NCI-H1694 (cell line): ENCODE data around the gene CLCN5.
"Not testable (repeated sequence)": the region's sequence is repeated elsewhere in the genome, so short reads cannot be mapped to it uniquely, and the experiment has no call there.

Source experiments
- DNase-seq: peaks from one replicate; lab custom pipeline; 2025; lab: John Stamatoyannopoulos, UW

CLCN5 gene

GRCh38 chrX:49995795-49996455 is 73.5 kb downstream of the CLCN5 start:
- no peak for DNase-seq

- DNase-seq = no peak
These were observed 74.1 kb downstream of the CLCN5 start for GRCh38 chrX:49996474-49996873.

GRCh38 chrX:49999087-49999486 is 76.7 kb downstream of the CLCN5 start:
- no peak for DNase-seq

GRCh38 chrX:50000937-50001542 is 78.6 kb downstream of the CLCN5 start:
- no peak for DNase-seq

GRCh38 chrX:50002067-50002714 is 79.8 kb downstream of the CLCN5 start:
- DNase-seq = no peak

- no peak for DNase-seq
These were observed 81.1 kb downstream of the CLCN5 start for GRCh38 chrX:50003467-50003866.

- no peak for DNase-seq
These were observed 81.5 kb downstream of the CLCN5 start for GRCh38 chrX:50003927-50004326.

GRCh38 chrX:50025591-50025990 is 103.2 kb downstream of the CLCN5 start:
- DNase-seq = not testable (repeated sequence)

GRCh38 chrX:50035126-50035525 is 112.7 kb downstream of the CLCN5 start:
- DNase-seq = no peak

GRCh38 chrX:50036426-50036825 is 114.0 kb downstream of the CLCN5 start:
- DNase-seq = no peak

GRCh38 chrX:50045823-50046222 is 123.4 kb downstream of the CLCN5 start:
- DNase-seq = no peak

GRCh38 chrX:50049228-50049627 is 126.8 kb downstream of the CLCN5 start:
- DNase-seq = no peak

GRCh38 chrX:50054147-50054546 is 131.8 kb downstream of the CLCN5 start:
- DNase-seq = no peak

- DNase-seq = no peak
These were observed 144.0 kb downstream of the CLCN5 start for GRCh38 chrX:50066318-50066937.

GRCh38 chrX:50067435-50068284 is 145.3 kb downstream of the CLCN5 start:
- DNase-seq = no peak

GRCh38 chrX:50068285-50068563 is 145.8 kb downstream of the CLCN5 start:
- no peak for DNase-seq

- no peak for DNase-seq
These were observed 146.5 kb downstream of the CLCN5 start for GRCh38 chrX:50068893-50069292.

- no peak for DNase-seq
These were observed 149.1 kb downstream of the CLCN5 start for GRCh38 chrX:50071494-50071893.

GRCh38 chrX:50072110-50072509 is 149.7 kb downstream of the CLCN5 start:
- DNase-seq = no peak

GRCh38 chrX:50073601-50074000 is 151.2 kb downstream of the CLCN5 start:
- no peak for DNase-seq

GRCh38 chrX:50075630-50076339 is 153.4 kb downstream of the CLCN5 start:
- no peak for DNase-seq
